ENCODE measurements around the gene SP7. TPM values are rescaled to one million over a fixed set of nuclear protein-coding genes. Genes with fewer than 3 reads are reported as not detected.
A peak's percentile ranks its signal among the peaks of the same experiment; 100 is the strongest.

Gene SP7
- total RNA-seq, 4 donors from 2014 or later, result not detected

- no peak overlapping the region for H3K27ac ChIP-seq (replicated peaks in 1 of 4)
- peaks cover 50 to 94% (median 86%) of the 10 kb centered on the region in 4 donors for H3K36me3 ChIP-seq
- no peaks in the 10 kb centered on the region for H3K9me3 ChIP-seq
- no peaks in the 10 kb centered on the region for H3K27me3 ChIP-seq
- 71% methylated on average over 4 of the region's 4 CpGs for WGBS
- peaks cover 0 to 3% (median 2%) of the 10 kb centered on the region in 4 donors for H3K4me1 ChIP-seq
- no peak for DNase-seq (ENCODE audit: extremely low spot score)
- TF ChIP-seq POLR2AphosphoS5 (IDR thresholded peaks at IDR 0.05) (no peak), EP300 (IDR thresholded peaks at IDR 0.05) (no peak), CTCF (IDR thresholded peaks at IDR 0.05) (no peak), POLR2A (IDR thresholded peaks at IDR 0.05; ENCODE audit: low read depth) (no peak)
- intact Hi-C loops (cut with DNase I), result no loop called here
- no peak overlapping the region for H3K4me3 ChIP-seq
Observed at GRCh38 chr12:53308276-53308675, 27.9 kb downstream of the SP7 start.

GRCh38 chr12:53306826-53307225 is 29.3 kb downstream of the SP7 start:
- 96% methylated on average over 9 of the region's 10 CpGs for WGBS
- H3K27me3 ChIP-seq, result no peaks in the 10 kb centered on the region
- H3K4me3 ChIP-seq, result no peak overlapping the region
- peaks cover 47 to 97% (median 95%) of the 10 kb centered on the region in 4 donors for H3K36me3 ChIP-seq
- TF ChIP-seq CTCF (IDR thresholded peaks at IDR 0.05) (no peak), POLR2AphosphoS5 (IDR thresholded peaks at IDR 0.05) (no peak), EP300 (IDR thresholded peaks at IDR 0.05) (no peak), POLR2A (IDR thresholded peaks at IDR 0.05; ENCODE audit: low read depth) (no peak)
- no peak overlapping the region for H3K27ac ChIP-seq (replicated peaks in 1 of 4)
- intact Hi-C loops (cut with DNase I), result no loop called here
- DNase-seq (ENCODE audit: extremely low spot score), result no peak
- H3K9me3 ChIP-seq, result no peaks in the 10 kb centered on the region
- H3K4me1 ChIP-seq, result peaks cover 0 to 18% (median 15%) of the 10 kb centered on the region in 4 donors

GRCh38 chr12:53302903-53303302 is 33.3 kb downstream of the SP7 start:
- TF ChIP-seq CTCF (IDR thresholded peaks at IDR 0.05), result no peak
- TF ChIP-seq POLR2A (IDR thresholded peaks at IDR 0.05; ENCODE audit: low read depth), result no peak
- no peak for TF ChIP-seq POLR2AphosphoS5 (IDR thresholded peaks at IDR 0.05)
- no peak for TF ChIP-seq EP300 (IDR thresholded peaks at IDR 0.05)
- intact Hi-C loops (cut with DNase I), result no loop called here
- Histone ChIP-seq H3K9me3 (no peaks in the 10 kb centered on the region), H3K4me3 (no peak overlapping the region), H3K27ac (replicated peaks in 1 of 4) (no peak overlapping the region), H3K36me3 (peaks cover 29 to 76% (median 70%) of the 10 kb centered on the region in 4 donors), H3K4me1 (peaks cover 19 to 53% (median 48%) of the 10 kb centered on the region in 4 donors), H3K27me3 (no peaks in the 10 kb centered on the region)
- no peak for DNase-seq (ENCODE audit: extremely low spot score)
- 95% methylated on average over 4 of the region's 5 CpGs for WGBS

GRCh38 chr12:53300187-53300586 is 36.0 kb downstream of the SP7 start:
- peak overlapping the region; percentile 68 to 83 (median 77) for H3K27ac ChIP-seq (replicated peaks in 1 of 4)
- H3K36me3 ChIP-seq, result peaks cover 2 to 58% (median 46%) of the 10 kb centered on the region in 4 donors
- intact Hi-C loops (cut with DNase I), result no loop called here
- no peaks in the 10 kb centered on the region for H3K27me3 ChIP-seq
- peaks cover 33 to 76% (median 69%) of the 10 kb centered on the region in 4 donors for H3K4me1 ChIP-seq
- 3% methylated on average over 12 of the region's 12 CpGs for WGBS
- no peak for DNase-seq (ENCODE audit: extremely low spot score)
- TF ChIP-seq CTCF (IDR thresholded peaks at IDR 0.05) (no peak), POLR2AphosphoS5 (IDR thresholded peaks at IDR 0.05) (no peak), POLR2A (IDR thresholded peaks at IDR 0.05; ENCODE audit: low read depth) (no peak), EP300 (IDR thresholded peaks at IDR 0.05) (no peak)
- no peaks in the 10 kb centered on the region for H3K9me3 ChIP-seq
- H3K4me3 ChIP-seq, result peak overlapping the region; percentile 79 to 90 (median 86)

Data from esophagus muscularis mucosa (tissue), 4 donors.